HG03097 (cell line): ENCODE data around the gene ASB6.
A peak's percentile ranks its signal among the peaks of the same experiment; 100 is the strongest.

Experiments used
- ATAC-seq: cut with Tn5 transposase; IDR thresholded peaks from one replicate; pipeline ENCODE4 v1.9.1; 2021; ENCODE audit not compliant: unreplicated experiment, low FRiP score

ASB6 gene

DNA sequence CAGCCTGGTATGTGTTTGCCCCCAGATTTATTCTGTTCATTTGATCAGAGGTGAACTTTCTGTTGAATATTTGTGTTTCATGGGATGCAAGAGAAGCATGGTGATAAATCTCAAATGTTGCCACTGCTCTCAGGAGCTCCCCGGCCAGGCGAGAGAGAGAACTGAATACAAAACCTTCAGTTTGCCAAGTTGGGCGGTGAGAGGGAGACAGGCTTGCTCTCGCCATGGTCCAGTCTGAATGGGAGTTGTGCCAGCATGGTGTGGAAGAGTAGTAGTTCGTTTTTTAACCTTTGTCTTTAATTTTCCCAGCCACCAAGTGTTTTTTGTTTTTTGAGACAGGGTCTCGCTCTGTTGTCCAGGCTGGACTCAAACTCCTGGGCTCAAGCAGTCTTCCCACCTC is 13.2 kb downstream of the ASB6 start:
- ATAC-seq: no peak

DNA sequence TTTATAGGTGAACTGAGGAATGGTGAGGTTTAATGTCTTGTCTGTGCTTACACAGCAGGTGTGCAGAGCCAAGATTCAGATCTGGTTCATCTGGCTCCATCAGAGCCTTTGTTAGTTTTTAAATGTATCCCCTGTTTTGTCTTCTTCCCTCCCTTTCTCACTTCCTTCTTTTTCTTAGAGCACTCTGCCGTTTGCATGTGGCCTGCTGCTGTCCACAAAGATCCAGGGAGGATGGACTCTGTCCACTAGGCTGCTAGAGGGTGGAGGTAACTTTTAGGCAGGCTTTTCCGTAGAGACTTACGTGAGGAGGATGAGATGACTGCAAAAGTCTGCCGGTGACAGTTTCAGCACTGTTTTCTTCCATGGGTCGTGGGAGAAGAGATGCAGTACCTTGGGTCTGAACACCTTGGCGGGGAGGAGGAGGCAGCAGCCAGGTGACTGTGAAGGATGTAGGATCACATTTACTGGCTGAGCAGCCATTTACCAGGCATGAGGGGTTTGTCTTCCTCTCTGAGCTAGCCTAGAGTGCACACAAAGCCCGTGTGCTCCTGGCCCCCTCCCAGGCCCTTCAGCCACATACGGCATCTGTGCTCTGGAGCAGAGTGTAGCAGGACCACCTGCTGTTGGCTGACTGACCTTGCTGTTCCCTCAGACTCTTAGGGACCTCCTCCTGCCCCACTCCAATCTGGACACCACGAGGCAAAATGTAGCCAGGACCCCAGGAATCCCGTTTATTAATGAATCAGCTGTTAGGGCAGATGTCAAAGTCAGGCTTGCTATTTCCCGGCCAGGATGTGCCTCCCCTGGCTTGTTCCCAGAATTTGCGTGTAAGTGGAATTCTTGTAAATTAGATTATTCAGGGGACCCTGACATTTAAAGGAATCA is 14.2 kb downstream of the ASB6 start:
- ATAC-seq: no peak

DNA sequence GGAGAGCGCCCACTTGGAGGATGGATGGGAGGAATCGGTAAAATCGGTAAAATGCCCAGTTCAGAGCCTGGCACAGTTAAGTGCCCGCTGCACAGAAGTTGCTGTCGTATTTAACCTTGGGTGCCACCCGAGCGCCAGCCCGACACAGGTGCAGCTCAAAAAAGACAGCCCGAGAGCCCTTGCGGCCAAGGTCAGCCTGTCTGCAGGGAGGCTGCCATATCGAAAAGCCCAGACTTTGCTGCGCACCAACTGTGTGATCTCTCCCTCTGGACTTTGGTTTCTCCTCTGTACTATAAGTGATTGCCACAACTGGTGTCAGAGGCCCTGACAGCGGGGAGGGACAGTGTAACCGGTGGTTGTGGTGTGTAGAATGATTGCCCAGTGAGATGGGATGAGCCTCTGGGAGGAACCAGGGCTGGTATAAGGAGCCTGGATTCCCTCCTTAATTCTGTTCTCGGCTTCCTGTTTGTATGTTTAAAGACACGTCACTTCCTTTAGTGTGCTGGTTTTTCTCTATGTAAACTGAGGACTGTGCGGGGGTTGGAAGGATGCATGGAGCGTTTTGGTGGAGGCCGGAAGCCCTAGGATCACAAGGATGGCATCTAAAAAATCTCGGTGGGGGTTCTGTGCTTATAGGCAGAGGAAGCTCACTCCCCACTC is 15.2 kb downstream of the ASB6 start:
- ATAC-seq: peak; percentile 11

DNA sequence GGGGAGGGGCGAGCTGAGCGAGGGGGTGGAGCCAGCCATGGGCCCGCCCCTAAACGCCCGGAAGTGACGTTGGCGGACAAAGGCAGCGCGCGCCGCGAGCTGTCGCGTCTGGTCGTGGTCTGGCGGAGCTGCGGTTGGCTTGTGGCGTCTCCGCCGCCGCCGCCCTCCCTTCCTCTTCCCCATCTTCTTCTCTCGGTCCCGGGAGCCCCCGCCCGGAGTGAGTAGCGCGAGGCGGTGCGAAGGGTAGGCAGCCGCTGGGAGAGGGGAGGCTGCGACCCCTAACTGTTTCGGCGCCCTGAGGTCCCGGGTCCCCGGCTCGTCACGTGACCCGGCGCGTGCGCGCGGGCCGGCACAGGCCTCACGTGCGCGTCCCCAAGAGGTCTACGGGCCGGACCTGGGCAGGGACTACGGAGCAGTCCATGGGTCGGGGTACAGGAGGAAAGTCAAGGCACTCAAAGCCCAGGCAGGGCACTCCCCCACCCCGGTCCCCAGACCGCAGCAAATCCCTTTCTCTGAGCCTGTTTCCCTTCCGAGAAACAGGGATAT is 15.8 kb downstream of the ASB6 start, which contains the start of gene NTMT1:
TSS of gene NTMT1 (plus strand) at position 85 of the 546 bp plus-strand sequence. CDS start 6,541 bp downstream, outside the sequence.
- ATAC-seq: peak; percentile 67

DNA sequence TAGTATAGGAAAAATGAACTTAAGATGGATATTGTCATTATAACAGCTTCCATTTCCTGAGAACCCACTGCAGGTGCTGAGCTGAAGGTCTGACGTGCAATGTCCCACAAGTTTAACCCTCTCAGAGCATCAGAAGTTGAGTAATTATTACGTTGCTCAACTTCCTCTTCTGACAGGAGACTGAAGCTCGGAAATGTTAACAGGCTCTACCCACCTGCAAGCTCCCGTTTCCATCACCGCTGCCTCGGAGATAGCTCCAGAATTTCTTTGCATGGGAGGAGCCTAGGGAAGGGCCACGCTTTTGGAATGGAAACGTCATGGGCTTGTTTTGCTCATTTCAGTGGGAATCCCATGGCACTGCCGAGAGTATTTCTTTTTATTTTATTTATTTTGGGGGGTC is 17.0 kb downstream of the ASB6 start:
- no peak for ATAC-seq

DNA sequence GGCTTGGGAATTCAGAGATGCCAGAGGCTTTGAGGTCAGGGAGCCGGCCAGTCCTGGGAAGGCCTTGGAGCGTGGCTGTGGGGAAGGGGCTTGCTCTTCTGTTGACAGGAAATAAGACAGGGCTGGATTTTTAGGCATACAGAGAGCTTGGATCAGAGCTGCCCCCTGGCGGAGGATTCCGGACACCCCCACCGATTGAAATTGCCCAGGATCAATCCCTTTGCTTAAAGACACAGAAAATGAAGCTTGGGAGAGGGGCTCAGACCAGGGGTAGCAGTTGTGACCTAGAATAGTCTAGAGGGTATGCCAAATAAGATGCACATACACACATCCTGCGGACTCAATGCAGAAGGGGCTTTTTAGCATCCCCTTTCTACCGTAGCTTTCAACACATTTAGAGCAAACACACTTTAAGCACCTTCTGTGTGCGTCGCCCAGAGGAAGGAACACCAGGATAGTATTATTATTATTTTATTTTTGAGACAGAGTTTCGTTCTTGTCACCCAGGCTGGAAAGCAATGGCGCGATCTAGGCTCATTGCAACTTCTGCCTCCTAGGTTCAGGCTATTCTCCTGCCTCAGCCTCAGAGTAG is 17.7 kb downstream of the ASB6 start:
- ATAC-seq: no peak

DNA sequence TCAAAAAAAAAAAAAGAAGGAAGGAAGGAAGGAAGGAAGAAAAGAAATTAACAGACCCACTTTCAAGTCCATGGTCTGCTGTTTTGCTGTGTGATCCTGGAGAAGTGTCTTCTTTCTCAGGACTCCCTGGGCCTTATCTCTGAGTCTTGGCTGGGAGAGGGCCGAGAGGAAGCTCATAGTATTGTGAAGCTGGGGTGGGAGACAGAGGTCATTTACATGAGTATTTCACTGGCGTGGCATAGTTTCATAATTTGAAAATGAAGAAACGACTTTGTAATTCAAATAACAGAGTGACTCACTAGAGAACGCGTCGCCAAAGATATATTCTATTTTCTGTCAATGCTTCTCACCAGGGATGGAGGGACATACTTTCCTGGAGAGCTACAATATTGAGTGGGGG is 18.6 kb downstream of the ASB6 start:
- no peak for ATAC-seq

DNA sequence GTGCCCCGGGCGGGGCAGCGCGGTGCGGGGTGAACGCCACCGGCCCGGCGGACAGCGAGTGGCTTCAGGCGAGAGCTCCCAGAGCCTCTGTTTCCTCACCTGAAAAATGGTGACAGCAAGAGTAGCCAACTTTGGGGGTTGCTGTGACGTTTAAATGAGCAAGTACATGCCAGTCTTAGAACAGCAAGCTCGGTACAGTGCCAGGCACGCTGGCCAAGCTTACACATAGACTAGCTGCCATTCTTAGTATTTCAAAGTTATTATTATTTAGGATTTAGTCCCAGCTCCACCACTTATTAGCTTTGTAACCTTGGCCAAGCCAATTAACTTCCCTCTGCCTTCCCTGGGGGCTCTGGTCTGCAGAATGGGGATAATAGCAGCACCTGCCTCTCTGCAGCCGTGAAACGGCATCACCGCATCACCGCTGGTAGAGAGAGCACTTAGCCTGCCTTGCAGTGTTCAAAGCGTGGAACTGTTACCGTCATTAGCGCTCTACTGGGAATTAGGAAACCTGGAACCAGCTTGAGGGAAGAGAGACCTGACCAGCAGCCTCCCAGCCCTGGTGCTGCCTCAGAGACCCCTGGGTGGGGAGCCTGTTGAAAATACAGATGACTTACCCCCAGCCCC is 21.2 kb downstream of the ASB6 start, which contains the start of gene C9orf50:
TSS of gene C9orf50 (minus strand) at position 433 of the 627 bp plus-strand sequence. CDS start 527 bp downstream, outside the sequence.
- no peak for ATAC-seq

DNA sequence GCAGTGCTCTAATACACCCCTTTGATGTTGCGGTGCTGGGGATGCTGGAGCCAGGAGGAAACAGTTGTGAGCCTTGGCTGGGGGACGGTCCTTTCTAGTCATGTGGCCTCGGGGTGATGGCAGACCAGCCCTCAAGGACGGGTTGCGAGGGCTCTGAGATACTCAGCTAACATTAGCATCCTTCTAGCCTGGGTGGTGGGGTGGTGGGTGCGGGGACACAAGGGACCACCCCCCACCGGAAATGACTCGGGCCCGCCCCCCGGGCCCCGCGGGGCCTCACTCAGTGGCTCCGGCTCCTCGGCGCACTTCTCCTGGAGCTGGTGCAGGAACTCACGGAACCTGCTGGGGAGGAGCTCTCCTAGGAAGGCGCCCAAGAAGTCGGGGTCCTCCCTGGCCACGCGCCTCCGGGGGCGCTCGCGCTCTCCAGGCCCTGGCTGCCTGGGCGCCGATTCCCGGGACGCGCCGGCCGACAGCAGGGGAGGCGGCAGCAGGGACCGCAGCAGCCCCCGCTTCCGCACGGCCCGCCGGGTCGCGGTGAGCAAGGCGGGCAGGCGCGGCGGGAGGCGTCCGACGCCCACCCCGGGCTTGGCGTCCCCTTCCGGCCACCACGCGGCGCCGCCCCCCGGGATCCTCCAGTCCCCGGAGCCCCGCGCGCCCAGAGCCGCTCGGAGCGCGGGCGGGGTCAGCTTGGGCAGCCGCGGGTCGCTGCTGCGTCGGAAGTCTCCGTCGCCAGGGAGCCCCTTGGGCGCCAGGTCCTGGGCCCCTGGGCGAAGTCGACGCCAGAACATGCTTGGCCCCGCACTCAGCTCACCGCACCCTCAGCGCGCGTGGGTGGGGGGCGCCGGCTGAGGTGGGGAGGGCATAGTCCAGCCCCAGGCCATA is 21.9 kb downstream of the ASB6 start:
- no peak for ATAC-seq

DNA sequence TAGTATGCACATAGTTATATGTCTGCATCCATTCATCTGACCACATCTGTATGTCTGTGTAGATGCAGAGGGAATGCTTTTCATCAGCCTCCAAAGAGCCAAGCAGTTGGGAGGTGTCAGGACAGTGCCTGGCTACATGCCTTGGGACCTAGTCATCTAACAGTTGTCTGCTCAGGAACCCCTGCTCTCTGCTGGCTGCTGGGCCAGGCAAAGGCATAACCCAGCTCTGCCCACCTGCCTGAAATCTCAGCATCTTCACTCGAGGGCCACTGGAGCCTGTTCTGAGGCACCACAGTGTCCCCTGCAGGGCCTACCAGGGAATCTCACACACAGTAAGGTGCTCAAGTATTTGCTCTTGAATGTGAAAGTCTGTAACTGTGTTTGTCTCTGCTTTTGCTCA is 24.8 kb downstream of the ASB6 start:
- ATAC-seq: no peak

DNA sequence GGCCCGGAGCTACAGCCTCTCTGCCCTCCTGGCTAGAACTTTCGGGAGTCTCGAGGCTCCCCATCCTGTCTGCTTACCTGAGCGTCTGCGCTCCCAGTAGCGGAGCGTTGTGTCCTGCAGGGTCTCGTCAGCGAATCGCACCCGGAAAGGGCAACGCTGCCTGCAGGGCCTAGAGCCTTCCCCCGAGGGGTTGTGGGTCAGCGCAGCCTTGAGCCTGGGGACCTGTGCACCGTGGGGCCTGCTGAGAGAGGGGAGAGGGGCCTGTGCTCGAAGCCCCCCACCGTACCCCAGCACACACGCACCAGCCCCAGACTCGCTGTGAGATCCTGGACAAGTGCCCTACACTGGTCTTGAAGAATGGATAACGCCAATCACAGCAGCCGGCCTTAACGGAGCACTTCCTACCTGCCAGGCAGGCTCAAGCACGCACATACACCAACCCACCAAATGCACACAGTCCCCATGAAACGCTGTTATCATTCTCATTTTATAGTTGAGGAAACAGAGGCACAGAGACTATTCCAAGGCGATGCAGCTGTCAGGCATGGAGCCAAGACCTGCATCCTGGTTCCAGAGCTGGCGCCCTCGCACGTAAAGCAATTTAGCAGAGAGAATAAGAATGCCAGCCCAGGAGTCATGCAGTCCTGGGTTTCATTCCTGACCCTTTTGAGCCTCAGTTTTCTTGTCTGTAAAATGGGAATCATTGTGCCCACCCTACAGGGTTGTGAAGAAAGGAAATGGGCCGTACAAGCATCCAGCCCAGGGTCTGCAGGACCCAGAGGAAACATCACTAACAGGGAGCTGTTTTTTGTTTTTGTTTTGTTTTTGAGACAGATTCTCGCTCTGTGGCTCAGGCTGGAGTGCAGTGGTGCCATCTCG is 26.3 kb downstream of the ASB6 start:
- ATAC-seq: no peak

DNA sequence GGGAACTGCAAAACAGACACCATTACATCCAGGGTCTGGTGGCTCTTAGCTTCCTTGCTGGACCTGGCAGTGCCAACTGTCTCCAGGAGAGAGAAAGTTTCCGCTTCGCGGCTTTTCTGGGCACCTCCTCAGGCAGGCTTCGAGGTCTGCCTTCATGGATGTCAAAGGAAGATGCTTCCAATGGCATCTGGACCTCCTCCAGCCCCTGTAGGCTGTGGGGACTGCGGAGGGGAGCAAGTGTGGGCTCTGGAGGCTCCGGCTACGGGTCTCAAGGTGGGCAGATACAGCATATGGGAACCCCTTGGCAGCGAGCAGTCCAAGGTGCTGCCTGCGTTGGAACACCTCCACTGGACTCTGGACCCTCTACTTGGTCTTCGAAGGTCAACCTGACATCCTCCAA is 27.0 kb downstream of the ASB6 start:
- ATAC-seq: no peak

DNA sequence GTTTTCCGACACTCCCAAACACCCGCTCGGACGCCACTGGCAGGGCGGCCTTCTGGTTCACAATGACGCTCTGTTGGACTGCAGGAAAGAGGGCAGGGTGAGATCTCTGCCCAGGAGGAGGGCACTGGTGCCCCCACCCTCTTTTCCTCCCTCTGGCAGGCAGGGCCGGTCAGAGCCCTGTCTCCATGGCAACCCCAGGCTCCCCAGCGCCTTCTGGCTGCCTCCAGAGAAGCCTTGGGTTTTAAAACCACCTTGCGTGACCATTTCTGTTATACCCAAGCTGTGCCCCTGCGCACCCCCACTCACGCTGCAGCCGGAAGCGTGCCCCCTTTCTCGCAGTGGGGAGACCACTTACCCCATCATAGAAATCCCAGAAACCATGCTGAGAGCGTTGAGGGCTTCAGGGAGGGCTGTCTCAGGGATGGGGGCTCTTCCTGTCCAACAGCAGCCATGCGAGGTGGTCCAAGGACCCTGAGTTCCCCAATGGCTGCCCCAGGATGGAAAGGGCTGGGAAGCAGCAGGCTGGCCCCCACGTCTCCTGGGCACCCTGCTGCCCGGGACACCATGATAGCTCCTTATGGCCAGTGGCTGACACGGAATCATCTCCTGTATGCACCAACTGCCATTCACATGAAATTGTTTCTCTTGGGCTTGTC is 28.3 kb downstream of the ASB6 start:
- ATAC-seq: no peak

DNA sequence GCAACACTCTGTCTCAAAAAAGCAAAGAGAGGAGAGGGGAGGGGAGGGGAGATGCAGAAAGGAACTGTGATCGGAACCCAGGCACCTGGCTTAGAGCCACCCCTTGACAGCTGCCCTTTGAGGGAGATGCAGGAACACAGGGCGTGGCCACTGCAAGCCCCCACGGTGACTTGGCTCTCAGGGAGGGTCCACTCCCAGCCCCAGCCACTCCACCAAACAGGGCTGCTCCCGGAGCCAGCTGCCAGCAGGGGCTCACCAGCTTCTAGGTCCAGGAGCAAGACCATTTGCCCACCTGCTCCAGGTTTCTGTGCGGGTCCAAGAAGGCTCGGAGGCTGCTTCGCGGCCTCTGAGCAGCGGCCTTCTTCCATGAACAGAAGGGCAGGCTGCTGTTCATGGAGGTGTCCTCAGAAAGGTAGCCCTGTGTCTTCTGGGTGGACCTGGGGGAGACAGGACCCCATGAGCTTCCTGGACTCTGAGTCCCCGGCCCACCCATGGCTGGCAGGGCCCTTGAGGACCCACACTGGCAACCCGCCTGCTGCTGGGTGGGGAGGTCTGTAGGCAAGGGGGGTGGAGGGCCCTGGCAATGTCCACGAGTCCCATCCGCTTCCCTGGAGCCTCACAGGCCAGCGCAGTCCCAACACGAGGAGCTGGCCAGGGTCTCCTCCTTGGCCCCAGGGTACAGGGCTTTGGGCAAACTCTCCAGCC is 29.0 kb downstream of the ASB6 start:
- ATAC-seq: no peak

DNA sequence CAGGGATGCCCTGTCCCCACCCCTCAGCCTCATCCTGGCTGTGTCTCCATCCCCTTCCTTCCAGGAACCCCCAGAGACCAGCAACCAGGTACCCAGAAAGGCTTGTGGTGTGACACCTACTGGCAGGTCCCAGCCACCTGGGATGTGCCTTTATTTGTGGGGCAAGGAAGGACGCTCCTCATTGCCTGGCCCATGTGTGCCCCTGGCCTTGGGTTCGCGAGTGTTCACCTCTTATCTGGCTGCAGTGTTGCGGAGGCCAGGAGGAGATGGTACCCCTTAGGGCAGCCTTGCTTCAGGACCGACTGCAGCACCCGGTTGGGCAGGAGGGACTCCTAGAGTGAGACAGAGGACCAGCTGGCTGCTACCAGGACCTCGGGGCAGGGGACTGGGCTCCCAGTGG is 29.8 kb downstream of the ASB6 start:
- ATAC-seq: no peak

DNA sequence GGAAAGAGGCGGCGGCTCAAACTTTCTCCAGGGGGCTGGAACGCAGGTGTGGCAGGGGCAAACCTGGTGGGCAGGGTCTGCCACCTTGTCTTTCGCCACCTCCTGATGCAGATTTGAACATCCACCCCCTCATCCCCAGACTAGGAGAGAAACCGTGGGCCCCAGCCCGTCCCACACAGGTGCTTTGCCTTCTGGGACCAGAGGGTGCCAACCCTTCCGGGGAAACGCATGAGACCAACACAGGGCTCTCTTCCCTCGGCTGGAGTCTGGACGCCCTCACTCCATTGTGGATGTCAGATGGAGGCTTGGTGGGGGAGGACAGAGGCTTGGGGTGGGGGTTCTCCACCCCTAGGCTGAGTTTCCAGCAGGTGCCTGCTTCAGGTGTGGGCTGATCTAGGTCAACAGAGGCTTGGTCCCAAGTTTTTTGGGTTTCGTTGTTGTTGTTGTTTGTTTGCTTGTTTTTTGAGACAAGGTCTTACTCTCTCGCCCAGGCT is 30.6 kb downstream of the ASB6 start:
- no peak for ATAC-seq

DNA sequence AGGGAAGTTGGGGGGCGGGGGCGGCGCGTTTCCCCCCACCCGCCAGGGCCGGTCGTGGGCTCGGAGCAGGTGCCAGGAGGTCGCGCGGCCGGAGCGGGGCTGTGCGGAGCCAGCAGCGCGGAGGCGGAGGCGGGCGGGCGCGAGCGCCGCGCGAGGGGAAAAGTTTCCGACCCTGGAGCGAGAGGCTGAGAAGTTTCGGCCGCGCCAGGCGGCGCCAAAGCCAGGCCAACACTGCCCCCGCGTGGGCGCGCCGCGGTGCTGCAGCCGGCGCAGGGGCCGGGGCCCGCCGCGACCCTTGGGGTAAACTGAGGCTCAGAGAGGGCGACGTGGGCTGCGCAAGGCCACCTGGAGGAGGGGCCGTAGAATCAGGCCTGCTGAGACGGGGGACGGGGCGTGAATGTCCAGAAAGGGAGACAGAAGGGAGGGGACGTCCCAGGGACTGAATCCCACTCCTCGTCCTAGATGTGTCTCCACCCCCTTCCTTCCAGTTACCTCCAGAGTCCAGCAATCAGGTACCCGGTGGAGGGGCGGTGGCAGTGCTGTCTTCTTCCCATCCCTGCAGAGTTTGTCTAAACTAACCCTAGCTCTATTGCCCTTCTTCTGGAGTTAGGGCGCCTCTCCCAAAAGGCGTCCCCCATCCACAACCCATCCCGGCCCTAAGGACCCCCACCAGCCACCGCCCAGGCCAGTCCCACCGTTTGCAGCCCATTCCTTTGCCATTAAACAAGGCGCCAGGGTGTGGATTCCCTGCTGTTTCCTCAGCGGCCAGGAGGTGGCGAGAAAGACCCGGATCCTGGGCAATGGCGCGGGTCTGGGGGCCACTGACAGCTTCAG is 31.3 kb downstream of the ASB6 start:
- ATAC-seq: no peak
